A673 (cell line): ENCODE data around the gene KMT2C.

Experiments used
- EZH2 ChIP-seq: fragments of 200-600 bp; sonication (generic); IDR thresholded peaks from 2 replicates; pipeline ENCODE4 v1.6.1; 2017; ENCODE audit warnings: borderline replicate concordance, low read depth, mild to moderate bottlenecking, mixed read lengths, antibody characterized with exemption, low read length; ENCODE audit not compliant: poor library complexity, severe bottlenecking
- TF ChIP-seq, protein P1 (sequence below): fragments of 300-800, 200-600 bp; sonication (generic); conservative IDR thresholded peaks from 2 replicates; pipeline ENCODE4 v1.5.1; 2017; ENCODE audit warnings: low read depth, mild to moderate bottlenecking, antibody characterized with exemption, low read length, moderate library complexity, mixed read lengths

- TF ChIP-seq, protein P1, sequence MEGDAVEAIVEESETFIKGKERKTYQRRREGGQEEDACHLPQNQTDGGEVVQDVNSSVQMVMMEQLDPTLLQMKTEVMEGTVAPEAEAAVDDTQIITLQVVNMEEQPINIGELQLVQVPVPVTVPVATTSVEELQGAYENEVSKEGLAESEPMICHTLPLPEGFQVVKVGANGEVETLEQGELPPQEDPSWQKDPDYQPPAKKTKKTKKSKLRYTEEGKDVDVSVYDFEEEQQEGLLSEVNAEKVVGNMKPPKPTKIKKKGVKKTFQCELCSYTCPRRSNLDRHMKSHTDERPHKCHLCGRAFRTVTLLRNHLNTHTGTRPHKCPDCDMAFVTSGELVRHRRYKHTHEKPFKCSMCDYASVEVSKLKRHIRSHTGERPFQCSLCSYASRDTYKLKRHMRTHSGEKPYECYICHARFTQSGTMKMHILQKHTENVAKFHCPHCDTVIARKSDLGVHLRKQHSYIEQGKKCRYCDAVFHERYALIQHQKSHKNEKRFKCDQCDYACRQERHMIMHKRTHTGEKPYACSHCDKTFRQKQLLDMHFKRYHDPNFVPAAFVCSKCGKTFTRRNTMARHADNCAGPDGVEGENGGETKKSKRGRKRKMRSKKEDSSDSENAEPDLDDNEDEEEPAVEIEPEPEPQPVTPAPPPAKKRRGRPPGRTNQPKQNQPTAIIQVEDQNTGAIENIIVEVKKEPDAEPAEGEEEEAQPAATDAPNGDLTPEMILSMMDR = no peak
- TF ChIP-seq EZH2 = no peak
Measured at GRCh38 chr7:152189061-152189460, 246.7 kb downstream of the KMT2C start.
